Measurements from ENCODE around the gene ANKMY1.

ANKMY1 gene

GRCh38 chr2:240585101-240585500, 27.3 kb upstream of the ANKMY1 start:
- H3K4me3 ChIP-seq (ENCODE audit: low read length): peak overlapping the region; percentile 98
- no peak for TF ChIP-seq CTCF (conservative IDR thresholded peaks at IDR 0.05; ENCODE audit: low read length)
- DNase-seq (ENCODE audit: low read depth): no peak

GRCh38 chr2:240584486-240585031, 26.8 kb upstream of the ANKMY1 start:
- peak overlapping the region; percentile 98 for H3K4me3 ChIP-seq (ENCODE audit: low read length)
- no peak for TF ChIP-seq CTCF (conservative IDR thresholded peaks at IDR 0.05; ENCODE audit: low read length)
- peak; percentile 55 for DNase-seq (ENCODE audit: low read depth)

GRCh38 chr2:240583774-240584173, 26.0 kb upstream of the ANKMY1 start:
- no peak for DNase-seq (ENCODE audit: low read depth)
- no peak for TF ChIP-seq CTCF (conservative IDR thresholded peaks at IDR 0.05; ENCODE audit: low read length)
- H3K4me3 ChIP-seq (ENCODE audit: low read length): no peak overlapping the region

- TF ChIP-seq CTCF (conservative IDR thresholded peaks at IDR 0.05; ENCODE audit: low read length): no peak
- no peak for DNase-seq (ENCODE audit: low read depth)
- no peak overlapping the region for H3K4me3 ChIP-seq (ENCODE audit: low read length)
These were observed 25.0 kb upstream of the ANKMY1 start for GRCh38 chr2:240582781-240583180.

GRCh38 chr2:240581811-240582210, 24.0 kb upstream of the ANKMY1 start:
- no peak overlapping the region for H3K4me3 ChIP-seq (ENCODE audit: low read length)
- DNase-seq (ENCODE audit: low read depth): no peak
- TF ChIP-seq CTCF (conservative IDR thresholded peaks at IDR 0.05; ENCODE audit: low read length): no peak

- no peak overlapping the region; the same call in 1 of the 2 replicates for H3K4me3 ChIP-seq (ENCODE audit: low read length)
- peak; percentile 10 for TF ChIP-seq CTCF (conservative IDR thresholded peaks at IDR 0.05; ENCODE audit: low read length)
- peak; percentile 94 for DNase-seq (ENCODE audit: low read depth)
These were observed 22.2 kb upstream of the ANKMY1 start for GRCh38 chr2:240579771-240580614.
